CD4-positive, alpha-beta T cell treated with Interleukin-6 for 4 hours (primary cell): ENCODE data around the gene UBE2QL1.

Experiments used
- DNase-seq: peaks from one replicate; pipeline ENCODE4 v3.0.0-alpha.2; 2020; ENCODE audit warnings: mixed read lengths

UBE2QL1 gene

GRCh38 chr5:6540111-6540827 is 91.6 kb downstream of the UBE2QL1 start:
- DNase-seq = no peak

DNA sequence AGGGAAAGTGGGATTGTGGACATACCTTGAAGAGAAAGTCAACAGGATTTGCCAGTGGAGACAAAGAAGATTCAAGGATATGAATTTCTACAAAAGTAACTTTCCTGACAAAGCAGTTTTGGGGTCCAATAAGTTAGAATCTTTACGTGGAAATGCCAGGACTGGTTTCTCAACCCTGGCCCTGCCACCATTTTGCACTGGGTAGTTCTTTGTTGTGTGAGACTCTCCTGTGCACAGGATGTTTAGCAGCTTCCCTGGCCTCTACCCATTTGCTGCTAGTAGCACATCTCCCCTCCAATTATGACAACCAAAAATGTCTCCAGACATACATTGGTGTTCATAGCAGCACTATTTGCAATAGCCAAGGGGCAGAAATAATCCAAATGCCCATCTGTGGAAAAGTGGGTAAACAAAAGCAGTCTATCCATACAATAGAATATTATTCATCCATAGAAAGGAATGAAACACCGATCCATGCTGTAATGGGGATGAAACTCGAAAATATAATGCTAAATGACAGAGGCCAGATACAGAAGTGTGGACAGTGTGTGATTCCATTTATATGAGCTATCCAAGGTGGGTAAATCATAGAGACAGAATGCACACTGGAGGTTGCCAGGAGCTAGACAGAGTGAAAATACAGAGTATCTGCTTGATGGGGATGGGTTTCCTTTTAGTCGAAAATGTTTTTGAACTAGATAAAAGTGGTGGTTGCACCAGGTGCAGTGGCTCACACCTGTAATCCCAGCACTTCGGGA is 92.8 kb downstream of the UBE2QL1 start:
- no peak for DNase-seq

DNA sequence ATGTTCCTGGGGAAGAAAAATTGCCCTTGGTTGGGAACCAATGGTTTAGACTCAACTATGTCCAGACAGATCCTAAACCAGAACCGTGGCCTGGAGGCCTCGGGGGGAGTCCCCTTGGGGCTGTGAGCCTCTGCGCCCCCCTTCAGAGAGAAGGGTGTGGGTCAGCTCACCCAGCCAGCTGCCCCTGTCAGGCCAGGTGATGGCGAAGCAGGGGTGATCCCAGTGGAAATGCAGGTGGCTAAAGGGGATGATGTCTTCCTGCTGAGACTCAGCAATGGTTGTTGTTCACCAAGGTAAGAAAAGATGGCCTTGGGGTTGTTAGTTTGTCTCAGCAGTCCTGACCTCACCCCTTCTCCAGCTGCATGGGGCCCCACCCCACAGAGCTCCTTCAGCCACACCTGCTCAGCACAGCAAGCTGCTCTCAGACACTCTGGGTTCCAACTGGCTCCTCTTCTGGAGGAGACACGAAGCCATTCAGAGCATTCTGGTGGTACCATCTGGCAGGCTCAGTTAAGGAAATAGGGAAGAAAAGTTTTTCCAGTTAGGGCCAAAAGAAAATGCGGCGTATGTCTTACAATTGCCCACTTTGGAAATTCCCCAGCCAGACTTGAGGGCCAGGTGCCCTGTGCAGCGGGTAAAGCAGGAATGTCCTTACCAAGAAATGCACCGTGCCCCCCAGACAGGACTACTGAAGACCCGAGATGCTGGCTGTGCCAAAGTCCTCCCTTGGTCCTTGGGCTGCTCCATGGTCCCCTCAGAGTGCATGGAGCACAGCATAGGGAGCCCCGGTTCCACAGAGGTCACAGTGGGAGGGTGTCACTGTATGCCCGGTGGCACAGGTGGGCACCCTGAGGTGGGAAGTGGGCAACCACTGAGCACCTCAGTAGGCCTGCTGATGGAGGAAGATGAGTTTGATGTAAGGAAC is 94.0 kb downstream of the UBE2QL1 start:
- no peak for DNase-seq

GRCh38 chr5:6543346-6543730 is 94.7 kb downstream of the UBE2QL1 start:
- no peak for DNase-seq

- DNase-seq = no peak
Measured at GRCh38 chr5:6543830-6544560, 95.3 kb downstream of the UBE2QL1 start.
